Esophagus squamous epithelium (tissue), 4 donors: Measurements from ENCODE around the gene HBA2.

Experiments
- POLR2A ChIP-seq, 4 donors: fragments of 450-650 bp; IDR thresholded peaks; one replicate each; pipeline ENCODE4 v1.6.1; 2017; ENCODE audit warnings: antibody characterized with exemption in 4 of 4, mild to moderate bottlenecking in 4 of 4, moderate library complexity in 3 of 4
- TF ChIP-seq, protein P1 (sequence below), 6 experiments: fragments of 450-650 bp in 4 of 6; fragments of 200-600 bp in 2 of 6; sonication (generic) in 2 of 6; IDR thresholded peaks; one replicate each; pipeline ENCODE4 v1.5.1; 2016 to 2019; ENCODE audit warnings: antibody characterized with exemption in 6 of 6, mild to moderate bottlenecking in 4 of 6, moderate library complexity in 4 of 6

DNA sequence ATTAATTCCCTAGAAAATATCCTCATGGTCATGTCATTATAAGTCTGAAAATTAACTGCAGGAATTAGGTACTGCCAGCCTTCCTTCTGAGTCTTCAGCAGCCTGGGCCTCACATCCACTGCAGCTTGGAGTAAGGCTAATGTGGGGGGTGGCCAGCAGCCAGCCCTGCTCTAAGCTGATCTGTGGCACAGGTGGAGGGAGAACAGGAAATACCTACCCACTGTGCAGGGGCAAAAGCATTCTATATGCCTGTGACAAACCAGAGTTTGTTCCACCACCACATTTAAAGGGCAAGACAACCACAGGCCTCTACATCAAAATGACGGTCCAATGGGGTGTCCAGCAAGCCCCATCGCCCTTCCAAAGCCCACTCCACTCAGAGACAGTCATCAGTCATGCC is 43.6 kb upstream of the HBA2 start:
- TF ChIP-seq, protein P1, sequence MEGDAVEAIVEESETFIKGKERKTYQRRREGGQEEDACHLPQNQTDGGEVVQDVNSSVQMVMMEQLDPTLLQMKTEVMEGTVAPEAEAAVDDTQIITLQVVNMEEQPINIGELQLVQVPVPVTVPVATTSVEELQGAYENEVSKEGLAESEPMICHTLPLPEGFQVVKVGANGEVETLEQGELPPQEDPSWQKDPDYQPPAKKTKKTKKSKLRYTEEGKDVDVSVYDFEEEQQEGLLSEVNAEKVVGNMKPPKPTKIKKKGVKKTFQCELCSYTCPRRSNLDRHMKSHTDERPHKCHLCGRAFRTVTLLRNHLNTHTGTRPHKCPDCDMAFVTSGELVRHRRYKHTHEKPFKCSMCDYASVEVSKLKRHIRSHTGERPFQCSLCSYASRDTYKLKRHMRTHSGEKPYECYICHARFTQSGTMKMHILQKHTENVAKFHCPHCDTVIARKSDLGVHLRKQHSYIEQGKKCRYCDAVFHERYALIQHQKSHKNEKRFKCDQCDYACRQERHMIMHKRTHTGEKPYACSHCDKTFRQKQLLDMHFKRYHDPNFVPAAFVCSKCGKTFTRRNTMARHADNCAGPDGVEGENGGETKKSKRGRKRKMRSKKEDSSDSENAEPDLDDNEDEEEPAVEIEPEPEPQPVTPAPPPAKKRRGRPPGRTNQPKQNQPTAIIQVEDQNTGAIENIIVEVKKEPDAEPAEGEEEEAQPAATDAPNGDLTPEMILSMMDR (IDR thresholded peaks at IDR 0.05), result no peak
- TF ChIP-seq POLR2A (IDR thresholded peaks at IDR 0.05), result no peak
